Measurements from ENCODE around the gene SLC22A1. TPM values are rescaled to one million over a fixed set of nuclear protein-coding genes. Genes with fewer than 3 reads are reported as not detected.

The SLC22A1 gene
- total RNA-seq, 1 experiment from 2014 or later, result 0.56 TPM

Small RNA genes lying within 50 kb of the gene (small RNA-seq; reads per million reads assigned to genes)
- not detected for gene AL645733.1

Other genes starting within 250 kb of the SLC22A1 start
- not detected in 2 replicates for gene MAS1, start 230.8 kb upstream of the SLC22A1 start, total RNA-seq (2014; rRNA removed; shearing (Covaris generic))
- 37.7 and 51.2 TPM in 2 replicates for gene IGF2R, start 152.7 kb upstream of the SLC22A1 start, total RNA-seq (2014; rRNA removed; shearing (Covaris generic))
- 0.63 TPM in 1 of 2 replicates, not detected in the other for gene SLC22A2, start 137.0 kb downstream of the SLC22A1 start, total RNA-seq (2014; rRNA removed; shearing (Covaris generic))
- 2.9 and 3.1 TPM in 2 replicates for gene SLC22A3, start 226.6 kb downstream of the SLC22A1 start, total RNA-seq (2014; rRNA removed; shearing (Covaris generic))

Data from HT-29 (cell line).